GM12878 (cell line): ENCODE results near the gene IFIT2. TPM values are rescaled to one million over a fixed set of nuclear protein-coding genes. Genes with fewer than 3 reads are reported as not detected.

Experiments
- ATAC-seq: fragments of 200-7000 bp; cut with Tn5 transposase; 3 replicates; pipeline ENCODE4 v1.9.1; 2020; ENCODE audit warnings: mild to moderate bottlenecking, moderate library complexity
- BruUV-seq: library from RNA; stranded (reverse); fragments of 400-500 nt; replicated peaks from 2 replicates; lab custom pipeline; 2021; lab: Mats Ljungman, UMichigan
- CTCF ChIA-PET: fragments of 300-600 bp; sonication (Branson Sonifier 250); formaldehyde crosslinking; extraction: SDS; loops from one replicate; lab custom pipeline; 2021; ENCODE audit warnings: inconsistent platforms; lab: Yijun Ruan, JAX
- POLR2A ChIA-PET: fragments of 350-600 bp; formaldehyde crosslinking; extraction: SDS; loops from one replicate; lab custom pipeline; 2021; ENCODE audit warnings: inconsistent platforms; lab: Charles Lee
- RAD21 ChIA-PET: fragments of 300-600 bp; sonication (Branson Sonifier 250); formaldehyde crosslinking; loops from one replicate; lab custom pipeline; 2023; ENCODE audit warnings: antibody characterized with exemption; ENCODE audit not compliant: unreplicated experiment; lab: Charles Lee
- SMC1A ChIA-PET: fragments of 300-600 bp; sonication (Branson Sonifier 250); formaldehyde crosslinking; loops from one replicate; lab custom pipeline; 2023; ENCODE audit not compliant: unreplicated experiment, uncharacterized antibody; lab: Charles Lee
- DNase-seq: peaks from one replicate; pipeline ENCODE4 v3.0.0-alpha.2; 2011; ENCODE audit warnings: low read depth, low spot score
- FAIRE-seq: peaks from 3 replicates; lab custom pipeline; 2011; peaks lifted over from hg19 to GRCh38; lab: Jason Lieb, UNC
- H2AFZ ChIP-seq: 2 replicates; pipeline ENCODE4 v1.6.0; 2011; ENCODE audit warnings: low read depth, low read length, control low read depth; ENCODE audit not compliant: control insufficient read depth
- H3K27ac ChIP-seq: 2 replicates; pipeline ENCODE4 v1.5.1; 2011; ENCODE audit warnings: control low read depth; ENCODE audit not compliant: control insufficient read depth, insufficient read depth
- H3K27me3 ChIP-seq, 2 experiments: replicated peaks in 1 of 2; 2 replicates each; pipeline versions ENCODE4 v1.6.0 to v1.6.1; 2011; ENCODE audit warnings: low read length in 1 of 2; ENCODE audit not compliant: control insufficient read depth in 2 of 2, insufficient read depth in 2 of 2
- H3K36me3 ChIP-seq, 2 experiments: 2 replicates each; pipeline ENCODE4 v1.5.1; 2011; ENCODE audit warnings: low read length in 1 of 2; ENCODE audit not compliant: control insufficient read depth in 2 of 2, insufficient read depth in 2 of 2
- H3K4me1 ChIP-seq: 2 replicates; pipeline ENCODE4 v1.6.1; 2011; ENCODE audit warnings: mild to moderate bottlenecking, low read length, moderate library complexity, mixed read lengths; ENCODE audit not compliant: control insufficient read depth, insufficient read depth
- H3K4me2 ChIP-seq: 2 replicates; pipeline ENCODE4 v1.6.0; 2011; ENCODE audit warnings: control low read depth; ENCODE audit not compliant: control insufficient read depth, insufficient read depth
- H3K4me3 ChIP-seq: fragments of 200-600 bp; sonication (generic); 2 replicates; pipeline ENCODE4 v1.5.1; 2016
- H3K79me2 ChIP-seq: 2 replicates; pipeline ENCODE4 v1.6.0; 2011; ENCODE audit warnings: low read length; ENCODE audit not compliant: control insufficient read depth, insufficient read depth
- H3K9ac ChIP-seq: 2 replicates; pipeline ENCODE4 v1.8.0; 2011; ENCODE audit warnings: low read length, control low read depth, mixed read lengths; ENCODE audit not compliant: control insufficient read depth, insufficient read depth
- H3K9me3 ChIP-seq: replicated peaks from 3 replicates; pipeline ENCODE4 v1.5.1; 2011; ENCODE audit warnings: mild to moderate bottlenecking, low read length; ENCODE audit not compliant: control insufficient read depth, insufficient read depth
- H4K20me1 ChIP-seq: 2 replicates; pipeline ENCODE4 v1.6.0; 2011; ENCODE audit not compliant: control insufficient read depth, insufficient read depth
- BHLHE40 ChIP-seq, 2 experiments: fragments of 450-650 bp in 1 of 2; IDR thresholded peaks; 2 replicates each; pipeline ENCODE4 v1.6.1; 2011 to 2017; ENCODE audit warnings: low read depth in 2 of 2, borderline replicate concordance in 1 of 2, improper control_type of control experiment in 1 of 2, low read length in 1 of 2, mild to moderate bottlenecking in 1 of 2
- EZH2 ChIP-seq: IDR thresholded peaks from 2 replicates; pipeline ENCODE4 v1.6.1; 2012; ENCODE audit warnings: low read depth, mild to moderate bottlenecking, control low read depth, inconsistent platforms, low read length, borderline replicate concordance; ENCODE audit not compliant: control insufficient read depth
- FOXM1 ChIP-seq: IDR thresholded peaks from 2 replicates; pipeline ENCODE4 v1.6.1; 2012; ENCODE audit warnings: low read depth, mild to moderate bottlenecking, inconsistent platforms, low read length, moderate library complexity
- HCFC1 ChIP-seq: fragments of 150-350 bp; IDR thresholded peaks from 2 replicates; pipeline ENCODE4 v1.6.1; 2014; ENCODE audit warnings: low read length
- IRF4 ChIP-seq: IDR thresholded peaks from 2 replicates; pipeline ENCODE4 v1.6.1; 2011; ENCODE audit warnings: low read depth, low read length
- MTA3 ChIP-seq: IDR thresholded peaks from 2 replicates; pipeline ENCODE4 v1.6.1; 2012; ENCODE audit warnings: low read length, inconsistent platforms, borderline replicate concordance
- NR2F1 ChIP-seq: fragments of 450-650 bp; conservative IDR thresholded peaks from 2 replicates; pipeline ENCODE4 v1.6.1; 2017; ENCODE audit warnings: mild to moderate bottlenecking
- POLR2A ChIP-seq: IDR thresholded peaks from 2 replicates; pipeline ENCODE4 v1.6.1; 2011; ENCODE audit warnings: low read depth, mild to moderate bottlenecking, low read length
- RBBP5 ChIP-seq: fragments of 200-600 bp; sonication (generic); conservative IDR thresholded peaks from 2 replicates; pipeline ENCODE4 v1.6.1; 2016
- RCOR1 ChIP-seq: conservative IDR thresholded peaks from 2 replicates; pipeline ENCODE4 v1.6.1; 2012; ENCODE audit warnings: low read depth, low read length, improper control_type of control experiment
- SPI1 ChIP-seq: IDR thresholded peaks from 2 replicates; pipeline ENCODE4 v1.6.1; 2011; ENCODE audit warnings: low read depth, mild to moderate bottlenecking, low read length, moderate library complexity, borderline replicate concordance; ENCODE audit not compliant: insufficient read depth
- TBL1XR1 ChIP-seq: IDR thresholded peaks from 2 replicates; pipeline ENCODE4 v1.6.1; 2012; ENCODE audit warnings: low read depth, low read length, improper control_type of control experiment
- TCF12 ChIP-seq: IDR thresholded peaks from 2 replicates; pipeline ENCODE4 v1.6.1; 2011; ENCODE audit warnings: low read depth, mild to moderate bottlenecking, low read length
- ZBED1 ChIP-seq: IDR thresholded peaks from 2 replicates; pipeline ENCODE4 v1.6.1; 2016; ENCODE audit warnings: borderline replicate concordance
- ZNF384 ChIP-seq: IDR thresholded peaks from 2 replicates; pipeline ENCODE4 v1.6.1; 2012; ENCODE audit warnings: low read depth, mild to moderate bottlenecking, low read length, improper control_type of control experiment, borderline replicate concordance
- WGBS: methylation state at CpG from one replicate; pipeline ENCODE4 v1.1.6; 2016; ENCODE audit warnings: low lambda C conversion rate; ENCODE audit not compliant: insufficient replicate concordance, insufficient coverage; ENCODE audit errors: missing lambda C conversion rate; 5-methylcytosine and 5-hydroxymethylcytosine counted together
- in situ Hi-C: fragments of 300-500 bp; cut with MboI; formaldehyde crosslinking; loops from 9 replicates; pipeline ENCODE4 v1.14.3; 2018; ENCODE audit warnings: mixed read lengths
- intact Hi-C: fragments of 100-400 bp; cut with micrococcal nuclease; formaldehyde crosslinking; loops from one replicate; pipeline ENCODE4 v1.14.2; 2022; ENCODE audit not compliant: unreplicated experiment
- polyA plus RNA-seq, 11 experiments: library from polyadenylated mRNA; depleted of rRNA in 4 of 11; unstranded in 6 of 11; stranded (reverse) in 5 of 11; fragments of >200 nt; fragmentation: Nextera tagmentation in 4 of 11; fragmentation: Illumina TruSeq in 1 of 11; extraction: Ambion mirVana in 4 of 11; extraction: Trizol in 1 of 11; gene quantifications; 1 replicate in 1 of 11; 2 replicates in 10 of 11; pipeline versions ENCODE4 v1.2.1 to v1.2.3, GENCODE V29; 2011 to 2016; ENCODE audit warnings: inconsistent platforms in 2 of 11, missing spikeins in 2 of 11, low read depth in 1 of 11
- total RNA-seq, 4 experiments: library from RNA; depleted of rRNA in 3 of 4; stranded (reverse); fragments of >200 nt in 3 of 4; fragmentation: Illumina TruSeq in 1 of 4; extraction: Trizol in 1 of 4; gene quantifications; 2 replicates each; pipeline versions ENCODE4 v1.2.1 to v1.2.3, GENCODE V29; 2013 to 2021
- TF ChIP-seq, protein P1 (sequence below): IDR thresholded peaks from 2 replicates; pipeline ENCODE4 v1.6.1; 2011; ENCODE audit warnings: borderline replicate concordance, low read depth, mild to moderate bottlenecking, moderate library complexity, low read length; ENCODE audit not compliant: insufficient read depth, poor library complexity, severe bottlenecking
- TF ChIP-seq, protein P2 (sequence below): fragments of 450-650 bp; formaldehyde crosslinking; IDR thresholded peaks from 2 replicates; pipeline ENCODE4 v1.4.0; 2022; ENCODE audit warnings: mild to moderate bottlenecking, moderate library complexity
- TF ChIP-seq, protein P3 (sequence below): fragments of 450-650 bp; IDR thresholded peaks from 2 replicates; pipeline ENCODE4 v1.6.1; 2018; ENCODE audit warnings: mild to moderate bottlenecking, low read depth, moderate library complexity; ENCODE audit not compliant: partially characterized antibody

IFIT2 gene
- total and polyA plus RNA-seq, 10 of the 15 experiments (the other 5 are each of a cell fraction or from before 2014, with no cell fraction given): 5.2 to 14.8 (median 9.7) TPM

DNA sequence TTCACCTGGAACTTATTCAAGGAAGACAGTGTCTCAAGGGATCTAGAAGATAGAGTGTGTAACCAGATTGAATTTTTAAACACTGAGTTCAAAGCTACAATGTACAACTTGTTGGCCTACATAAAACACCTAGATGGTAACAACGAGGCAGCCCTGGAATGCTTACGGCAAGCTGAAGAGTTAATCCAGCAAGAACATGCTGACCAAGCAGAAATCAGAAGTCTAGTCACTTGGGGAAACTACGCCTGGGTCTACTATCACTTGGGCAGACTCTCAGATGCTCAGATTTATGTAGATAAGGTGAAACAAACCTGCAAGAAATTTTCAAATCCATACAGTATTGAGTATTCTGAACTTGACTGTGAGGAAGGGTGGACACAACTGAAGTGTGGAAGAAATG, 36.9 kb downstream of the IFIT2 start:
- no TSS peak for BruUV-seq
- ChIA-PET POLR2A (no interaction called here), RAD21 (interaction anchor here (0.7 to 3.0 kb wide), 2 partner anchors 13 to 30 kb away, joined by 3 to 11 read pairs; no protein-coding TSS in a partner anchor), SMC1A (interaction anchor here (1.3 to 4.5 kb wide), 4 partner anchors 9 to 54 kb away, joined by 4 to 26 read pairs (median 15); partner anchors contain the start of gene IFIT1), CTCF (interaction anchor here (1.0 to 4.2 kb wide), 3 partner anchors 13 to 30 kb away, joined by 3 to 22 read pairs (median 3); no protein-coding TSS in a partner anchor)
- H3K9me3 ChIP-seq: no peaks in the 10 kb centered on the region
- H3K79me2 ChIP-seq: peaks cover 22% of the 10 kb centered on the region
- H2AFZ ChIP-seq: no peak overlapping the region
- WGBS: 95% methylated on average over 3 of the region's 3 CpGs
- DNase-seq: no peak
- no peak overlapping the region for H3K27ac ChIP-seq
- no peak overlapping the region for H3K9ac ChIP-seq
- in situ Hi-C loops: no loop called here
- intact Hi-C loops: no loop called here
- no peak overlapping the region for H3K4me3 ChIP-seq
- peaks cover 6 to 22% of the 10 kb centered on the region in 2 experiments for H3K36me3 ChIP-seq
- no peaks in the 10 kb centered on the region for H3K27me3 ChIP-seq
- TF ChIP-seq HCFC1: no peak
- TF ChIP-seq, protein P1, sequence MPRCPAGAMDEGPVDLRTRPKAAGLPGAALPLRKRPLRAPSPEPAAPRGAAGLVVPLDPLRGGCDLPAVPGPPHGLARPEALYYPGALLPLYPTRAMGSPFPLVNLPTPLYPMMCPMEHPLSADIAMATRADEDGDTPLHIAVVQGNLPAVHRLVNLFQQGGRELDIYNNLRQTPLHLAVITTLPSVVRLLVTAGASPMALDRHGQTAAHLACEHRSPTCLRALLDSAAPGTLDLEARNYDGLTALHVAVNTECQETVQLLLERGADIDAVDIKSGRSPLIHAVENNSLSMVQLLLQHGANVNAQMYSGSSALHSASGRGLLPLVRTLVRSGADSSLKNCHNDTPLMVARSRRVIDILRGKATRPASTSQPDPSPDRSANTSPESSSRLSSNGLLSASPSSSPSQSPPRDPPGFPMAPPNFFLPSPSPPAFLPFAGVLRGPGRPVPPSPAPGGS: no peak
- TF ChIP-seq EZH2: no peak
- TF ChIP-seq IRF4: no peak
- TF ChIP-seq POLR2A: no peak
- TF ChIP-seq TCF12: no peak
- TF ChIP-seq, protein P2, sequence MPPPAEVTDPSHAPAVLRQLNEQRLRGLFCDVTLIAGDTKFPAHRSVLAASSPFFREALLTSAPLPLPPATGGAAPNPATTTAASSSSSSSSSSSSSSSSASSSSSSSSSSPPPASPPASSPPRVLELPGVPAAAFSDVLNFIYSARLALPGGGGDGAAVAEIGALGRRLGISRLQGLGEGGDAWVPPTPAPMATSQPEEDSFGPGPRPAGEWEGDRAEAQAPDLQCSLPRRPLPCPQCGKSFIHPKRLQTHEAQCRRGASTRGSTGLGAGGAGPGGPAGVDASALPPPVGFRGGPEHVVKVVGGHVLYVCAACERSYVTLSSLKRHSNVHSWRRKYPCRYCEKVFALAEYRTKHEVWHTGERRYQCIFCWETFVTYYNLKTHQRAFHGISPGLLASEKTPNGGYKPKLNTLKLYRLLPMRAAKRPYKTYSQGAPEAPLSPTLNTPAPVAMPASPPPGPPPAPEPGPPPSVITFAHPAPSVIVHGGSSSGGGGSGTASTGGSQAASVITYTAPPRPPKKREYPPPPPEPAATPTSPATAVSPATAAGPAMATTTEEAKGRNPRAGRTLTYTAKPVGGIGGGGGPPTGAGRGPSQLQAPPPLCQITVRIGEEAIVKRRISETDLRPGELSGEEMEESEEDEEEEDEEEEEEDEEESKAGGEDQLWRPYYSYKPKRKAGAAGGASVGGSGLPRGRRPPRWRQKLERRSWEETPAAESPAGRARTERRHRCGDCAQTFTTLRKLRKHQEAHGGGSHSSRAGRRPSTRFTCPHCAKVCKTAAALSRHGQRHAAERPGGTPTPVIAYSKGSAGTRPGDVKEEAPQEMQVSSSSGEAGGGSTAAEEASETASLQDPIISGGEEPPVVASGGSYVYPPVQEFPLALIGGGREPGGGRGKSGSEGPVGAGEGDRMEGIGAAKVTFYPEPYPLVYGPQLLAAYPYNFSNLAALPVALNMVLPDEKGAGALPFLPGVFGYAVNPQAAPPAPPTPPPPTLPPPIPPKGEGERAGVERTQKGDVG (CRISPR knock-in tag): no peak
- no peak for TF ChIP-seq FOXM1
- no peak for TF ChIP-seq ZBED1
- TF ChIP-seq RBBP5: no peak
- TF ChIP-seq RCOR1: no peak
- TF ChIP-seq NR2F1: no peak
- no peak for TF ChIP-seq ZNF384
- TF ChIP-seq, protein P3, sequence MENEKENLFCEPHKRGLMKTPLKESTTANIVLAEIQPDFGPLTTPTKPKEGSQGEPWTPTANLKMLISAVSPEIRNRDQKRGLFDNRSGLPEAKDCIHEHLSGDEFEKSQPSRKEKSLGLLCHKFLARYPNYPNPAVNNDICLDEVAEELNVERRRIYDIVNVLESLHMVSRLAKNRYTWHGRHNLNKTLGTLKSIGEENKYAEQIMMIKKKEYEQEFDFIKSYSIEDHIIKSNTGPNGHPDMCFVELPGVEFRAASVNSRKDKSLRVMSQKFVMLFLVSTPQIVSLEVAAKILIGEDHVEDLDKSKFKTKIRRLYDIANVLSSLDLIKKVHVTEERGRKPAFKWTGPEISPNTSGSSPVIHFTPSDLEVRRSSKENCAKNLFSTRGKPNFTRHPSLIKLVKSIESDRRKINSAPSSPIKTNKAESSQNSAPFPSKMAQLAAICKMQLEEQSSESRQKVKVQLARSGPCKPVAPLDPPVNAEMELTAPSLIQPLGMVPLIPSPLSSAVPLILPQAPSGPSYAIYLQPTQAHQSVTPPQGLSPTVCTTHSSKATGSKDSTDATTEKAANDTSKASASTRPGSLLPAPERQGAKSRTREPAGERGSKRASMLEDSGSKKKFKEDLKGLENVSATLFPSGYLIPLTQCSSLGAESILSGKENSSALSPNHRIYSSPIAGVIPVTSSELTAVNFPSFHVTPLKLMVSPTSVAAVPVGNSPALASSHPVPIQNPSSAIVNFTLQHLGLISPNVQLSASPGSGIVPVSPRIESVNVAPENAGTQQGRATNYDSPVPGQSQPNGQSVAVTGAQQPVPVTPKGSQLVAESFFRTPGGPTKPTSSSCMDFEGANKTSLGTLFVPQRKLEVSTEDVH: no peak
- TF ChIP-seq MTA3: no peak
- no peak for TF ChIP-seq BHLHE40 (IDR thresholded peaks at IDR 0.05; ENCODE audit: borderline replicate concordance in 1 of 2, low read depth in 2 of 2, low read length in 1 of 2)
- TF ChIP-seq SPI1: no peak
- TF ChIP-seq TBL1XR1: no peak
- TF ChIP-seq, all 136 proteins: peak for 0
- Histone ChIP-seq H4K20me1 (no peaks in the 10 kb centered on the region), H3K4me1 (no peaks in the 10 kb centered on the region), H3K4me2 (no peak overlapping the region)
- ATAC-seq (no peak), FAIRE-seq (no peak)
